H1 (cell line): ENCODE results near the gene EPHA5. TPM values are rescaled to one million over a fixed set of nuclear protein-coding genes. Genes with fewer than 3 reads are reported as not detected.

Experiments used
- CBX8 ChIP-seq: fragments of 300-800, 300-1000 bp; sonication (generic); IDR thresholded peaks from 2 replicates; pipeline ENCODE4 v1.7.1; 2016; ENCODE audit warnings: low read depth, low read length, borderline replicate concordance
- CEBPB ChIP-seq: IDR thresholded peaks from 2 replicates; pipeline ENCODE4 v1.6.1; 2012; ENCODE audit warnings: low read depth, low read length
- CTBP2 ChIP-seq: IDR thresholded peaks from 2 replicates; pipeline ENCODE4 v1.7.0; 2011; ENCODE audit warnings: borderline replicate concordance, mild to moderate bottlenecking, moderate library complexity, mixed read lengths, low read length; ENCODE audit not compliant: insufficient read depth, insufficient read length
- SAP30 ChIP-seq: fragments of 300-600 bp; sonication (generic); IDR thresholded peaks from 2 replicates; pipeline ENCODE4 v1.7.1; 2012; ENCODE audit warnings: low read length, moderate library complexity, mild to moderate bottlenecking, inconsistent platforms; ENCODE audit not compliant: insufficient read depth, insufficient replicate concordance
- ZNF274 ChIP-seq: IDR thresholded peaks from 2 replicates; pipeline ENCODE4 v1.7.0; 2012; ENCODE audit warnings: low read length, borderline replicate concordance; ENCODE audit errors: extremely low read depth
- polyA plus RNA-seq, 7 experiments: library from polyadenylated mRNA; depleted of rRNA in 3 of 7; stranded (reverse) in 5 of 7; unstranded in 2 of 7; fragments of >200 nt in 5 of 7; fragments of 200-250 nt in 2 of 7; gene quantifications; 1 replicate in 5 of 7; 2 replicates in 1 of 7; 4 replicates in 1 of 7; pipeline versions ENCODE4 v1.2.1 to v1.2.3, GENCODE V29; 2011 to 2013; ENCODE audit warnings: missing spikeins in 2 of 7, mixed read lengths in 2 of 7
- total RNA-seq: library from RNA; stranded (reverse); fragmentation: NEBNext Ultra II Directional; extraction: Animal tissue kit (Norgen Biotek cat#: 25700); gene quantifications from 2 replicates; pipeline ENCODE4 v1.2.1, GENCODE V29; 2021

EPHA5 gene
- total and polyA plus RNA-seq, 2 of the 8 experiments (the other 6 are each of a cell fraction or from before 2014, with no cell fraction given) = 0.03 to 0.11 TPM

- TF ChIP-seq SAP30 = no peak
- TF ChIP-seq CEBPB = no peak
- no peak for TF ChIP-seq CBX8
- no peak for TF ChIP-seq ZNF274
- no peak for TF ChIP-seq CTBP2
Measured at GRCh38 chr4:65597697-65598096, 72.6 kb downstream of the EPHA5 start (continued).
